Ishikawa (cell line): ENCODE results near the gene CHAT.
A peak's percentile ranks its signal among the peaks of the same experiment; 100 is the strongest.

Source experiments
- CEBPB ChIP-seq: IDR thresholded peaks from 2 replicates; pipeline ENCODE4 v1.6.1; 2012
- CREB1 ChIP-seq: IDR thresholded peaks from 2 replicates; pipeline ENCODE4 v1.6.1; 2012; ENCODE audit warnings: low read depth
- EGR1 ChIP-seq: IDR thresholded peaks from 2 replicates; pipeline ENCODE4 v1.6.1; 2012
- EP300 ChIP-seq: IDR thresholded peaks from 2 replicates; pipeline ENCODE4 v1.6.1; 2012; ENCODE audit warnings: borderline replicate concordance
- FOXM1 ChIP-seq: IDR thresholded peaks from 2 replicates; pipeline ENCODE4 v1.6.1; 2012; ENCODE audit warnings: low read depth, borderline replicate concordance
- NFIC ChIP-seq: IDR thresholded peaks from 2 replicates; pipeline ENCODE4 v1.6.1; 2012
- RAD21 ChIP-seq: IDR thresholded peaks from 2 replicates; pipeline ENCODE4 v1.6.1; 2012; ENCODE audit warnings: low read depth
- TAF1 ChIP-seq: IDR thresholded peaks from 2 replicates; pipeline ENCODE4 v1.6.1; 2012; ENCODE audit warnings: low read depth, mild to moderate bottlenecking
- TCF12 ChIP-seq: IDR thresholded peaks from 2 replicates; pipeline ENCODE4 v1.6.1; 2012; ENCODE audit warnings: low read depth
- TEAD4 ChIP-seq: IDR thresholded peaks from 2 replicates; pipeline ENCODE4 v1.6.1; 2012
- YY1 ChIP-seq: IDR thresholded peaks from 2 replicates; pipeline ENCODE4 v1.6.1; 2012; ENCODE audit warnings: low read depth
- ZBTB7A ChIP-seq: IDR thresholded peaks from 2 replicates; pipeline ENCODE4 v1.6.1; 2012; ENCODE audit warnings: low read depth
- TF ChIP-seq, protein P1 (sequence below): IDR thresholded peaks from 2 replicates; pipeline ENCODE4 v1.6.1; 2012
- TF ChIP-seq, protein P2 (sequence below): IDR thresholded peaks from 2 replicates; pipeline ENCODE4 v1.6.1; 2012; ENCODE audit warnings: low read depth, mild to moderate bottlenecking
- TF ChIP-seq, protein P3 (sequence below): IDR thresholded peaks from 2 replicates; pipeline ENCODE4 v1.6.1; 2012

Gene CHAT

DNA sequence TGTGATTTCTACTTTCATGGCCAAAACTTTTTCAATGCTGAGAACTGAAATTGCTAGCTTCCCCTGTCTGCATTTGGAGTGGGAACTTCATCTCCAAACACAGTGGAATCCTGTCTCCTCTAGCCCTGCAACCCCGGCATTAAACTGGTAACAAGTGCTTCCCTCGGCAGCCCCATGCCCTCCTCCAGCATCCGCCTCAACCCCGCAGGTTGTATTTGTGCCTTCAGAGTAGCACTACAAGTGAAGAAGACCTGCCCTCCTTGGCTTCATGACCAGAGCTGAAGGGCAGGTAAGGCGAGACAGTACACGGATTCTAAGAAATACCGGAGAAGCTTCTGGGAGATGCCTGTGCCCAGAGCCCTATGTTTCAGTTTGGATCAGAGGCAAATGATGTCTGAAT lies 82.5 kb downstream of the CHAT start:
- TF ChIP-seq, protein P1, sequence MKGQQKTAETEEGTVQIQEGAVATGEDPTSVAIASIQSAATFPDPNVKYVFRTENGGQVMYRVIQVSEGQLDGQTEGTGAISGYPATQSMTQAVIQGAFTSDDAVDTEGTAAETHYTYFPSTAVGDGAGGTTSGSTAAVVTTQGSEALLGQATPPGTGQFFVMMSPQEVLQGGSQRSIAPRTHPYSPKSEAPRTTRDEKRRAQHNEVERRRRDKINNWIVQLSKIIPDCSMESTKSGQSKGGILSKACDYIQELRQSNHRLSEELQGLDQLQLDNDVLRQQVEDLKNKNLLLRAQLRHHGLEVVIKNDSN, result no peak
- TF ChIP-seq CEBPB, result no peak
- no peak for TF ChIP-seq YY1
- TF ChIP-seq FOXM1, result no peak
- no peak for TF ChIP-seq EGR1
- no peak for TF ChIP-seq TCF12
- no peak for TF ChIP-seq RAD21
- no peak for TF ChIP-seq NFIC

DNA sequence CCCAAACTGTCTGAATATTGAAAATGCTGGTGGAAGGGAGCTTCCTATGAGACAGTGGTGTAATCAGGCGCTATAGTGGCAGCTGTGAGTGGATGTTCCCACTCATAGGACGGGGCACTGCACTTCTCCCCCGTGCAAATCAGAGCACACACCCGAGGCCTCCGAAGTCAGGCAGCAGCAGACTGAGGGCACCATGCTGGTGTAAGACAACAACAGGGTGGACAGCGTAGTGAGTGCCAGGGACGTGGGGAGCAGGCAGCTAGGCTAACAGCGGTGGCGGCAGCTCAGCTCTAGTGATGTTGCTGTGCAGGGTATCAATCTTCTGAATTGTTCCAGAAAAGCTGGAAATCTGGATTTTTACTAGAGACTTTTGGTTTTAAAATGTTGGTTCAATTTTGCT lies 84.8 kb downstream of the CHAT start:
- no peak for TF ChIP-seq RAD21
- TF ChIP-seq NFIC, result no peak
- TF ChIP-seq EP300, result no peak
- no peak for TF ChIP-seq TAF1
- no peak for TF ChIP-seq TCF12
- no peak for TF ChIP-seq EGR1
- TF ChIP-seq, protein P2, sequence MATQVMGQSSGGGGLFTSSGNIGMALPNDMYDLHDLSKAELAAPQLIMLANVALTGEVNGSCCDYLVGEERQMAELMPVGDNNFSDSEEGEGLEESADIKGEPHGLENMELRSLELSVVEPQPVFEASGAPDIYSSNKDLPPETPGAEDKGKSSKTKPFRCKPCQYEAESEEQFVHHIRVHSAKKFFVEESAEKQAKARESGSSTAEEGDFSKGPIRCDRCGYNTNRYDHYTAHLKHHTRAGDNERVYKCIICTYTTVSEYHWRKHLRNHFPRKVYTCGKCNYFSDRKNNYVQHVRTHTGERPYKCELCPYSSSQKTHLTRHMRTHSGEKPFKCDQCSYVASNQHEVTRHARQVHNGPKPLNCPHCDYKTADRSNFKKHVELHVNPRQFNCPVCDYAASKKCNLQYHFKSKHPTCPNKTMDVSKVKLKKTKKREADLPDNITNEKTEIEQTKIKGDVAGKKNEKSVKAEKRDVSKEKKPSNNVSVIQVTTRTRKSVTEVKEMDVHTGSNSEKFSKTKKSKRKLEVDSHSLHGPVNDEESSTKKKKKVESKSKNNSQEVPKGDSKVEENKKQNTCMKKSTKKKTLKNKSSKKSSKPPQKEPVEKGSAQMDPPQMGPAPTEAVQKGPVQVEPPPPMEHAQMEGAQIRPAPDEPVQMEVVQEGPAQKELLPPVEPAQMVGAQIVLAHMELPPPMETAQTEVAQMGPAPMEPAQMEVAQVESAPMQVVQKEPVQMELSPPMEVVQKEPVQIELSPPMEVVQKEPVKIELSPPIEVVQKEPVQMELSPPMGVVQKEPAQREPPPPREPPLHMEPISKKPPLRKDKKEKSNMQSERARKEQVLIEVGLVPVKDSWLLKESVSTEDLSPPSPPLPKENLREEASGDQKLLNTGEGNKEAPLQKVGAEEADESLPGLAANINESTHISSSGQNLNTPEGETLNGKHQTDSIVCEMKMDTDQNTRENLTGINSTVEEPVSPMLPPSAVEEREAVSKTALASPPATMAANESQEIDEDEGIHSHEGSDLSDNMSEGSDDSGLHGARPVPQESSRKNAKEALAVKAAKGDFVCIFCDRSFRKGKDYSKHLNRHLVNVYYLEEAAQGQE, result no peak
- TF ChIP-seq YY1, result no peak
- TF ChIP-seq, protein P1, result no peak
- TF ChIP-seq, protein P3, sequence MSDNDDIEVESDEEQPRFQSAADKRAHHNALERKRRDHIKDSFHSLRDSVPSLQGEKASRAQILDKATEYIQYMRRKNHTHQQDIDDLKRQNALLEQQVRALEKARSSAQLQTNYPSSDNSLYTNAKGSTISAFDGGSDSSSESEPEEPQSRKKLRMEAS, result no peak
- no peak for TF ChIP-seq TEAD4
- no peak for TF ChIP-seq ZBTB7A
- TF ChIP-seq CREB1, result no peak
- TF ChIP-seq FOXM1, result no peak
- TF ChIP-seq CEBPB, result no peak

DNA sequence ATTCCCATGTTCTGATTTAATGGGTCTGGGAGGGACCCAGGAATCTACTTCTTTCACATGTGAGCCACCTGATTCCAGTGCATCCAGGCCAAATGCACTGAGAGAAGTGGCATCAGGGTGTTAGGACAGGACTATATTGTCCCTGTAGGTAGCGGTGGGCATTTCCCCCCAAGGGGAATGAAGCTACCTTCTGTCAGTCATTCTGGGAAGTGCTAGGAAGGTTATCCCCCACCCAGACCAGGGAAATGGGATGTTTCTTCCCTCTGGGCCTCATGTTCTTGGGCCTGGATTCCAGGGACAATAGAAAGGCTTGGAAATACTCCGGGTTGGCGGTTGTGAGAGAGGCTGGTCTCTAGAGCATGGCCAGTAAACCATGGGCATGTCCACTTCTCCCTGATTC lies 86.4 kb downstream of the CHAT start:
- TF ChIP-seq, protein P2, result no peak
- TF ChIP-seq TAF1, result no peak

DNA sequence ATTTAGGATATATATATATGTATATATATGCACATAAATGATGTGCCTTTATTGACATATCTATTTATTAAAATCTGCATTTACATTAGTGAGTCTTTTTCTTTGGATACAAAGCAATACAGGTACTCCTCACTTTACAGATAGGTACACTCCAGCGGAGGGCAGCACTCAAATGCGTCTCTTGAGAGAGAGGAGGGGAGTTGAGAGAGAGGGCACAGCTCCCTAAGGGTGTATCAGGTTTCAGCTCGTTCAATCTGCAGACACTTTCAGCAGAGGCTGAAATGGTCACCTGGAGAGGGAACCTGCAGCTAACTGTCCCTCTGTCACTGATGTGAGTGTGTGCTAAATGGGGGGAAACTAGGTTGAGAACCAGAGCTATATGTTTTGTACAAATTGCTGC lies 87.2 kb downstream of the CHAT start:
- TF ChIP-seq RAD21 (peak; percentile 41), CREB1 (no peak)

DNA sequence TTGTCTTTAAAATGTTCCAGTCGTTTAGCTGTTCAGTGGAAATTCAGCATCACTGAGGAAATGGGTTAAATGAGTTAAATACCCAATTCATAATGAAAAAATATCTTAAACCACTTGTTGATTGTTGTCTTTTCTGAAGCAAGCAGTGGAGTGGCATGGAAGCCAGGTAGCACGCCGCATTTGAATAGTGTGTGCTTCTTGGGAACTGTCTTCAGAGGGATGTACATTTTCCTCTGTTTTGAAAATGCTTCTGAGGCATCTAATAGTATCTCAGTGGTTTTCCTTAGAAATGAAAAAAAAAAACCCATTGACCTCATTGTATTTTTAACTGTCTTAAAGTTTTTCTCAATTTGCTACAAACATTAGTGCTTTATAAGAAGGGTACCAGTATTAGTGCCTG lies 93.7 kb downstream of the CHAT start:
- TF ChIP-seq RAD21, result no peak
- TF ChIP-seq, protein P2, result no peak
- no peak for TF ChIP-seq CREB1
- TF ChIP-seq ZBTB7A, result no peak
- no peak for TF ChIP-seq NFIC
- no peak for TF ChIP-seq EP300
- TF ChIP-seq TAF1, result no peak
- TF ChIP-seq EGR1, result no peak
- TF ChIP-seq TEAD4, result no peak
- TF ChIP-seq, protein P3, result no peak
- TF ChIP-seq CEBPB, result no peak
- no peak for TF ChIP-seq YY1
- TF ChIP-seq, protein P1, result no peak
- TF ChIP-seq FOXM1, result no peak
- TF ChIP-seq TCF12, result no peak
